Ascending aorta (tissue), 2 donors: Measurements from ENCODE around the gene PRKAG2. TPM values are rescaled to one million over a fixed set of nuclear protein-coding genes. Genes with fewer than 3 reads are reported as not detected.

Experiments
- DNase-seq, 2 donors: peaks; one replicate each; pipeline ENCODE4 v3.0.0-alpha.2; 2019; ENCODE audit warnings: low spot score in 2 of 2
- H3K27ac ChIP-seq, 2 donors: fragments of 200-600 bp; sonication (generic); one replicate each; pipeline ENCODE4 v1.5.1; 2016 to 2017; ENCODE audit warnings: mild to moderate bottlenecking in 1 of 2
- H3K27me3 ChIP-seq: fragments of 200-600 bp; sonication (generic); one replicate; pipeline ENCODE4 v1.5.1; 2017
- H3K36me3 ChIP-seq, 2 donors: fragments of 200-600 bp; sonication (generic); one replicate each; pipeline ENCODE4 v1.5.1; 2016
- H3K4me1 ChIP-seq, 2 donors: fragments of 200-600 bp; sonication (generic); one replicate each; pipeline ENCODE4 v1.5.1; 2016 to 2017; ENCODE audit warnings: mild to moderate bottlenecking in 1 of 2
- H3K4me3 ChIP-seq, 2 donors: fragments of 200-600 bp; sonication (generic); one replicate each; pipeline ENCODE4 v1.5.1; 2016 to 2017; ENCODE audit warnings: mild to moderate bottlenecking in 1 of 2
- H3K9me3 ChIP-seq, 2 donors: fragments of 200-600 bp; sonication (generic); one replicate each; pipeline ENCODE4 v1.5.1; 2016
- CTCF ChIP-seq, 3 experiments: fragments of 200-600 bp in 2 of 3; fragments of 450-650 bp in 1 of 3; sonication (generic) in 2 of 3; IDR thresholded peaks; one replicate each; pipeline ENCODE4 v1.5.1; 2016 to 2019; ENCODE audit warnings: antibody characterized with exemption in 3 of 3, mild to moderate bottlenecking in 1 of 3, moderate library complexity in 1 of 3
- intact Hi-C: fragments of 100-400 bp; cut with DNase I; formaldehyde crosslinking; loops from one replicate; pipeline ENCODE4 v1.15.1; 2023
- total RNA-seq: library from RNA; depleted of rRNA; stranded (reverse); fragments of >200 nt; gene quantifications from one replicate; pipeline ENCODE4 v1.1.0, GENCODE V29; 2016

PRKAG2 gene
- total RNA-seq, 1 donor from 2014 or later = 26.7 TPM

GRCh38 chr7:151796091-151796870, 80.6 kb downstream of the PRKAG2 start:
- peaks cover 0 to 4% of the 10 kb centered on the region in 2 donors for H3K4me1 ChIP-seq
- no peaks in the 10 kb centered on the region for H3K9me3 ChIP-seq
- H3K27ac ChIP-seq = no peak overlapping the region
- DNase-seq = peak in 1 of 2 donors; percentile 80
- H3K4me3 ChIP-seq = no peak overlapping the region
- no peak for TF ChIP-seq CTCF (IDR thresholded peaks at IDR 0.05)
- no peaks in the 10 kb centered on the region for H3K36me3 ChIP-seq
- intact Hi-C loops = no loop called here
- no peaks in the 10 kb centered on the region for H3K27me3 ChIP-seq

GRCh38 chr7:151795168-151795811, 81.6 kb downstream of the PRKAG2 start:
- H3K36me3 ChIP-seq = no peaks in the 10 kb centered on the region
- H3K4me3 ChIP-seq = no peak overlapping the region
- H3K4me1 ChIP-seq = peaks cover 0 to 4% of the 10 kb centered on the region in 2 donors
- H3K9me3 ChIP-seq = no peaks in the 10 kb centered on the region
- no peaks in the 10 kb centered on the region for H3K27me3 ChIP-seq
- intact Hi-C loops = no loop called here
- H3K27ac ChIP-seq = no peak overlapping the region
- TF ChIP-seq CTCF (IDR thresholded peaks at IDR 0.05) = no peak
- DNase-seq = no peak

- Histone ChIP-seq H3K27ac (no peak overlapping the region), H3K27me3 (no peaks in the 10 kb centered on the region), H3K36me3 (no peaks in the 10 kb centered on the region), H3K4me1 (peaks cover 0 to 4% of the 10 kb centered on the region in 2 donors), H3K9me3 (no peaks in the 10 kb centered on the region), H3K4me3 (no peak overlapping the region)
- intact Hi-C loops = no loop called here
- no peak for TF ChIP-seq CTCF (IDR thresholded peaks at IDR 0.05)
- no peak for DNase-seq
These were observed 82.3 kb downstream of the PRKAG2 start for GRCh38 chr7:151794508-151795167.

- Histone ChIP-seq H3K27ac (peak overlapping the region; percentile 27 to 37), H3K36me3 (no peaks in the 10 kb centered on the region), H3K4me3 (no peak overlapping the region), H3K9me3 (no peaks in the 10 kb centered on the region), H3K4me1 (peaks cover 0 to 4% of the 10 kb centered on the region in 2 donors), H3K27me3 (no peaks in the 10 kb centered on the region)
- intact Hi-C loops = no loop called here
- no peak for DNase-seq
- no peak for TF ChIP-seq CTCF (IDR thresholded peaks at IDR 0.05)
These were observed 82.9 kb downstream of the PRKAG2 start for GRCh38 chr7:151793991-151794507.

GRCh38 chr7:151793531-151793951, 83.4 kb downstream of the PRKAG2 start:
- no peak for TF ChIP-seq CTCF (IDR thresholded peaks at IDR 0.05)
- no peaks in the 10 kb centered on the region for H3K36me3 ChIP-seq
- H3K9me3 ChIP-seq = no peaks in the 10 kb centered on the region
- peak in 1 of 2 donors; percentile 80 for DNase-seq
- no peaks in the 10 kb centered on the region for H3K27me3 ChIP-seq
- H3K4me3 ChIP-seq = no peak overlapping the region
- H3K4me1 ChIP-seq = peaks cover 0 to 4% of the 10 kb centered on the region in 2 donors
- intact Hi-C loops = no loop called here
- no peak overlapping the region for H3K27ac ChIP-seq
